ENCODE data around the gene RECQL. TPM values are rescaled to one million over a fixed set of nuclear protein-coding genes. Genes with fewer than 3 reads are reported as not detected.

Gene RECQL, protein sequence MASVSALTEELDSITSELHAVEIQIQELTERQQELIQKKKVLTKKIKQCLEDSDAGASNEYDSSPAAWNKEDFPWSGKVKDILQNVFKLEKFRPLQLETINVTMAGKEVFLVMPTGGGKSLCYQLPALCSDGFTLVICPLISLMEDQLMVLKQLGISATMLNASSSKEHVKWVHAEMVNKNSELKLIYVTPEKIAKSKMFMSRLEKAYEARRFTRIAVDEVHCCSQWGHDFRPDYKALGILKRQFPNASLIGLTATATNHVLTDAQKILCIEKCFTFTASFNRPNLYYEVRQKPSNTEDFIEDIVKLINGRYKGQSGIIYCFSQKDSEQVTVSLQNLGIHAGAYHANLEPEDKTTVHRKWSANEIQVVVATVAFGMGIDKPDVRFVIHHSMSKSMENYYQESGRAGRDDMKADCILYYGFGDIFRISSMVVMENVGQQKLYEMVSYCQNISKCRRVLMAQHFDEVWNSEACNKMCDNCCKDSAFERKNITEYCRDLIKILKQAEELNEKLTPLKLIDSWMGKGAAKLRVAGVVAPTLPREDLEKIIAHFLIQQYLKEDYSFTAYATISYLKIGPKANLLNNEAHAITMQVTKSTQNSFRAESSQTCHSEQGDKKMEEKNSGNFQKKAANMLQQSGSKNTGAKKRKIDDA
- 6.6 and 14.4 TPM in 2 replicates for total RNA-seq (2011; cell fraction: chromatin; rRNA removed; ENCODE audit: low replicate concordance)
- total RNA-seq (2011; cell fraction: nucleolus; rRNA removed) = 3.2 and 7.4 TPM in 2 replicates
- total RNA-seq (2011; cell fraction: nucleoplasm; rRNA removed) = 7.9 and 8.4 TPM in 2 replicates
- total RNA-seq (2014; rRNA removed) (20.6 and 22.2 TPM in 2 replicates), total RNA-seq (2014; rRNA removed; fragmentation: Illumina TruSeq; extraction: Trizol) (44.7 and 50.4 TPM in 2 replicates), total RNA-seq (2015; rRNA removed; fragmentation: Illumina TruSeq; extraction: Trizol) (28.6 and 34.5 TPM in 2 replicates), total RNA-seq (2021) (22.8 and 23.3 TPM in 2 replicates), polyA plus RNA-seq (2011; rRNA removed) (21.0 and 27.2 TPM in 2 replicates), polyA plus RNA-seq (2014; fragmentation: Illumina TruSeq; extraction: Trizol) (26.9 and 30.4 TPM in 2 replicates), polyA plus RNA-seq (2014; fragmentation: Nextera tagmentation; extraction: Ambion mirVana) (10 to 100 TPM; 28.5 to 33.7 TPM), polyA plus RNA-seq (2014; rRNA removed) (21.2 and 25.4 TPM in 2 replicates), polyA minus RNA-seq (2011; rRNA and poly(A)+ RNA removed) (36.2 and 38.3 TPM in 2 replicates), Bru-seq, nascent RNA (percentile 69 among the genes with signal in this experiment), BruChase-seq, experiment 1, labeled RNA remaining after a 2-hour chase (percentile 71 among the genes with signal in this experiment), BruChase-seq, experiment 2, labeled RNA remaining after a 6-hour chase (percentile 74 among the genes with signal in this experiment)
- 5.7 and 7.9 TPM in 2 replicates for polyA plus RNA-seq (2011; cell fraction: cytosol; rRNA removed)
- 8.4 and 10.7 TPM in 2 replicates for polyA plus RNA-seq (2011; cell fraction: nucleus; rRNA removed)
- 22.3 and 23.0 TPM in 2 replicates for polyA plus RNA-seq (2012)
- 16.8 and 17.5 TPM in 2 replicates for polyA minus RNA-seq (2011; cell fraction: cytosol; rRNA and poly(A)+ RNA removed)
- polyA minus RNA-seq (2011; cell fraction: nucleus; rRNA and poly(A)+ RNA removed) = 8.2 and 18.0 TPM in 2 replicates
- long read RNA-seq, experiment 1, transcript RECQL-204 (15 exons, 3,702 nt) = major isoform, 53 of 184 reads
- long read RNA-seq, experiment 1, transcript RECQL-203 (16 exons, 2,572 nt) = minor isoform, 40 of 184 reads
- long read RNA-seq, experiment 1, partial matches to known transcripts = 10 of 184 reads
- long read RNA-seq, experiment 1, other reads (novel, unspliced or antisense) = 81 of 184 reads
- long read RNA-seq, experiment 2, partial matches to known transcripts = 1 of 20 reads
- long read RNA-seq, experiment 2, other reads (novel, unspliced or antisense) = 18 of 20 reads
- long read RNA-seq, experiment 3, transcript RECQL-204 (15 exons, 3,702 nt) = major isoform, 6 of 24 reads
- long read RNA-seq, experiment 3, partial matches to known transcripts = 1 of 24 reads
- long read RNA-seq, experiment 3, other reads (novel, unspliced or antisense) = 13 of 24 reads

DNA sequence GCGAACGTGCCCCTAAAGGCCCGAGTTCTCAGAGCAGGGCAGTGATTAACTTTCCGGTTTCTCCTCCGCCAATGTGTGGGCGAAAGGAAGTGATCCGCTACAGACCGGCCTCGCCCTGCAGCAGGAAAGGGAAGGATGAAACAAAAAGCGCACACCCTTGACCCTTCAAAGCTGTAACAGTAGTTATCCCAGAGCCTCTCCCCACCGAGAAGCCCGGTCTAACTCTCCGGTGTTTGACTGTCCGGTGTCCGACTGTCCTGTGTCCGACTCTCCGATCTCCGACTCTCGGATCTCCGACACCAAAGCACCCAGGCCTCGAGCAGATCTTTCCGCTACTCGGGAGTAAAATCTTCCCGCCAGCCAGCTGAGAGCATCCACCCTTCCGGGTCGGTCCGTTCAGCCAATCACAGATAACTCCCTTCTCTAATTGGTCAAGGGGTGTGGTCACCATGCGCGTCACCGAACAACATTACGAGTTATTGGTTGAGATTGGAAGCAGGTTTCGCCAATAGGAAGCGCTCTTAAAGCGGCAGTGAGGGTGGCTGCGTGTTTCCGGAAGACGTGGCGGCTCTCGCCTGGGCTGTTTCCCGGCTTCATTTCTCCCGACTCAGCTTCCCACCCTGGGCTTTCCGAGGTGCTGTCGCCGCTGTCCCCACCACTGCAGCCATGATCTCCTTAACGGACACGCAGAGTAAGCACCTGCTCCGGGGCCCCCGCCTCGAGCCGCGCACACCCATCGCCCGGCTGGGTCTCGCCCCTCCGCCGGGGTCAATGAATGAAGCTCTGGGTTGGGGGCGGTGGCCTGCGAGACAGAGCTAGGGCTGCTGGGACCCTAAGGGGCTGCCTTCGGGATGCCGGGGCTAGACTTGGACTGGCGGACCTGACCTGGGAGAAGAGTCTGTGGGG lies at the start of gene RECQL, which contains the start of gene GOLT1B:
Gene RECQL, minus strand, starts transcription at position 378 of the 906 bp plus-strand sequence. CDS start 2,065 bp downstream, outside the sequence.
Gene GOLT1B, plus strand, starts transcription at position 532 of the 906 bp plus-strand sequence. Its CDS starts 135 bp downstream, at position 667.
- H3K4me1 ChIP-seq (replicated peaks in 1 of 2; ENCODE audit: control insufficient read depth in 2 of 2, insufficient read depth in 2 of 2, low read length in 2 of 2) = peaks cover 0 to 13% of the 10 kb centered on the region in 2 experiments; a peak in 2 of 5 replicates
- H3K9me3 ChIP-seq (replicated peaks; ENCODE audit: control insufficient read depth, insufficient read depth, low read depth, low read length) = no peaks in the 10 kb centered on the region
- in situ Hi-C loops (cut with MboI) (no loop called here), intact Hi-C loops (cut with micrococcal nuclease) (loop anchor here (5.0 to 10.0 kb wide), 2 partner anchors 153 to 176 kb away; partner anchors contain the start of gene LDHB)
- peak within 1 kb of the TSS; percentile 89 for H3K4me2 ChIP-seq (ENCODE audit: insufficient read depth, low read length)
- no TSS peak for BruUV-seq (replicated peaks)
- peaks cover 61% of the 10 kb centered on the region for H3K79me2 ChIP-seq (ENCODE audit: control insufficient read depth, insufficient read depth, low read length)
- peaks cover 17% of the 10 kb centered on the region; the same call in 2 of the 3 replicates for H3K36me3 ChIP-seq (ENCODE audit: control insufficient read depth, insufficient read depth, low read length)
- H3K4me3 ChIP-seq = peak within 1 kb of the TSS; percentile 100
- H3K27me3 ChIP-seq (ENCODE audit: control insufficient read depth in 2 of 2, insufficient read depth in 2 of 2, low read length in 2 of 2) = no peaks in the 10 kb centered on the region
- H4K20me1 ChIP-seq (replicated peaks; ENCODE audit: control insufficient read depth, insufficient read depth, low read length) = 0 out of 2 replicates have a peak, but pooled peaks cover 3% of the 10 kb centered on the region
- ChIA-PET CTCF (ENCODE audit: low intra/inter-chr PET ratio) (no interaction called here), POLR2A (interaction anchor here (0.8 to 2.3 kb wide), 6 partner anchors 9 to 188 kb away, joined by 3 to 12 read pairs (median 4); no protein-coding TSS in a partner anchor)
- peak within 1 kb of the TSS; percentile 96 to 98 for H3K9ac ChIP-seq (ENCODE audit: insufficient read depth in 1 of 2, low read depth in 2 of 2, low read length in 2 of 2)
- peak; percentile 89 to 95 (median 92) for DNase-seq (ENCODE audit: extremely low read depth in 1 of 4, low spot score in 3 of 4)
- peak; percentile 100 for FAIRE-seq
- H3K9me1 ChIP-seq (ENCODE audit: control insufficient read depth, insufficient read depth, low read length) = no peaks in the 10 kb centered on the region
- WGBS (ENCODE audit: insufficient coverage, low coverage, missing lambda C conversion rate) = under 1% methylated on average over 48 of the region's 61 CpGs
- ATAC-seq = peak; percentile 95
- H2AFZ ChIP-seq (ENCODE audit: low read depth, low read length) = peak within 1 kb of the TSS; percentile 98
- peak within 1 kb of the TSS; percentile 92 for H3K27ac ChIP-seq (ENCODE audit: extremely low read depth, low read depth, low read length)
- TF ChIP-seq BRD4 (IDR thresholded peaks at IDR 0.05) (no peak), RB1 (IDR thresholded peaks at IDR 0.05; ENCODE audit: low read depth) (peak; percentile 92; the same call in 1 of the 2 replicates), HIVEP1 (CRISPR knock-in tag; IDR thresholded peaks at IDR 0.05) (no peak), BCL6 (CRISPR knock-in tag; IDR thresholded peaks at IDR 0.05) (no peak), LCOR (CRISPR knock-in tag; IDR thresholded peaks at IDR 0.05) (0 out of 2 replicates have a peak, but pooled peaks have one; percentile 39)
- TF ChIP-seq, protein P1, sequence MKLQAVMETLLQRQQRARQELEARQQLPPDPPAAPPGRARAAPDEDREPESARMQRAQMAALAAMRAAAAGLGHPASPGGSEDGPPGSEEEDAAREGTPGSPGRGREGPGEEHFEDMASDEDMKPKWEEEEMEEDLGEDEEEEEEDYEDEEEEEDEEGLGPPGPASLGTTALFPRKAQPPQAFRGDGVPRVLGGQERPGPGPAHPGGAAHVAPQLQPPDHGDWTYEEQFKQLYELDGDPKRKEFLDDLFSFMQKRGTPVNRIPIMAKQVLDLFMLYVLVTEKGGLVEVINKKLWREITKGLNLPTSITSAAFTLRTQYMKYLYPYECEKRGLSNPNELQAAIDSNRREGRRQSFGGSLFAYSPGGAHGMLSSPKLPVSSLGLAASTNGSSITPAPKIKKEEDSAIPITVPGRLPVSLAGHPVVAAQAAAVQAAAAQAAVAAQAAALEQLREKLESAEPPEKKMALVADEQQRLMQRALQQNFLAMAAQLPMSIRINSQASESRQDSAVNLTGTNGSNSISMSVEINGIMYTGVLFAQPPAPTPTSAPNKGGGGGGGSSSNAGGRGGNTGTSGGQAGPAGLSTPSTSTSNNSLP (IDR thresholded peaks at IDR 0.05; ENCODE audit: borderline replicate concordance, low read depth, low read length) = no peak
- TF ChIP-seq, protein P2, sequence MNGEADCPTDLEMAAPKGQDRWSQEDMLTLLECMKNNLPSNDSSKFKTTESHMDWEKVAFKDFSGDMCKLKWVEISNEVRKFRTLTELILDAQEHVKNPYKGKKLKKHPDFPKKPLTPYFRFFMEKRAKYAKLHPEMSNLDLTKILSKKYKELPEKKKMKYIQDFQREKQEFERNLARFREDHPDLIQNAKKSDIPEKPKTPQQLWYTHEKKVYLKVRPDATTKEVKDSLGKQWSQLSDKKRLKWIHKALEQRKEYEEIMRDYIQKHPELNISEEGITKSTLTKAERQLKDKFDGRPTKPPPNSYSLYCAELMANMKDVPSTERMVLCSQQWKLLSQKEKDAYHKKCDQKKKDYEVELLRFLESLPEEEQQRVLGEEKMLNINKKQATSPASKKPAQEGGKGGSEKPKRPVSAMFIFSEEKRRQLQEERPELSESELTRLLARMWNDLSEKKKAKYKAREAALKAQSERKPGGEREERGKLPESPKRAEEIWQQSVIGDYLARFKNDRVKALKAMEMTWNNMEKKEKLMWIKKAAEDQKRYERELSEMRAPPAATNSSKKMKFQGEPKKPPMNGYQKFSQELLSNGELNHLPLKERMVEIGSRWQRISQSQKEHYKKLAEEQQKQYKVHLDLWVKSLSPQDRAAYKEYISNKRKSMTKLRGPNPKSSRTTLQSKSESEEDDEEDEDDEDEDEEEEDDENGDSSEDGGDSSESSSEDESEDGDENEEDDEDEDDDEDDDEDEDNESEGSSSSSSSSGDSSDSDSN (IDR thresholded peaks at IDR 0.05; ENCODE audit: borderline replicate concordance in 1 of 2, low read depth in 2 of 2, low read length in 2 of 2) = 0 out of 4 replicates have a peak, but pooled peaks of 1 of the 2 experiments have one; percentile 25
